ENCODE data around the gene TBC1D8. TPM values are rescaled to one million over a fixed set of nuclear protein-coding genes. Genes with fewer than 3 reads are reported as not detected.

The TBC1D8 gene
- total and polyA plus RNA-seq, 7 donors = 8.7 to 163 (median 50.4) TPM

DNA sequence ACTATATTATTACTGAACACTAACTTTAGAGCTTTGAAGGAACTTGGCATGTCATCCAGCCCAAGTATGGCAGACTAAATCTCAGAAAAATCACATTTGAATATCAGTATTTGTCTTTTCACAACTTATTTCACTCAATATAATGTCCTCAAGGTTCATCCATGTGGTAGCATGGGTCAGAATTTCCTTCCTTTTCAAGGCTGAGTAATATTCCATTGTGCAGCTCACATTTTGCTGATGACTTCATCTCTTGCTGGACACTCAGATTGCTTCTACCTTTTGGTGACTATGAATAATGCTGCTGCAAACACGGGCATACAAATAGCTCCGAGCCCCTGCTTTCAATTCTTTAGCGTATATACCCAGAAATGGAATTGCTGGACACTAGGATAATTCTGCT is 102.4 kb downstream of the TBC1D8 start:
- Histone ChIP-seq H3K9me3 (no peaks in the 10 kb centered on the region), H3K36me3 (ENCODE audit: insufficient read depth in 1 of 2, low read depth in 1 of 2) (peaks cover 2 to 46% of the 10 kb centered on the region in 2 donors), H3K27me3 (ENCODE audit: insufficient read depth in 3 of 3, low read length in 2 of 3) (no peaks in the 10 kb centered on the region), H3K27ac (no peak overlapping the region), H3K4me3 (no peak overlapping the region), H3K4me1 (peaks cover 10% of the 10 kb centered on the region)
- 66 to 86% (median 85%) methylated on average over 3 of the region's 3 CpGs for WGBS, 3 donors
- ATAC-seq (no peak), DNase-seq (no peak)
- intact Hi-C loops (cut with DNase I) = no loop called here
- TF ChIP-seq CTCF (IDR thresholded peaks at IDR 0.05) = no peak

DNA sequence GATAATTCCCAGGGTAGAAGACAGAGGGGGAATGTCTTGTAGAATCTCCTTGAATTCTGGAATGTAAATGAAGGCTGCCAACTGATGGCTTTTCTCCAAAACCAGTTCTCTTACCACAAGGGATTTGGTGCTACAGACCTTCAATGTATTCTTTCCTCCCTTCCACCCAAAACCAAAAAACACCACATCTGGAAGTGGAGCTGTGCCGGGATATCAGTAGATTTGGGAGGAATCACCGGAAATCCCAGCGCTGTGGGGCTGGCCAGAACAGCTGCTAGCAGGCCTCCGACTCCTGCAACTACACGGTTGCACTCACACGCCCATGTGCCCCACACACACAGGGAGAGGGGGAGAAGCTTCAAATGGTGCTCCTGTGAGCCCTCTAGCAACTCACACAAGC is 103.4 kb downstream of the TBC1D8 start:
- WGBS, 3 donors = 42 to 63% (median 51%) methylated on average over 6 of the region's 6 CpGs
- no peak for DNase-seq
- ATAC-seq = peak in 1 of 4 donors; percentile 17
- Histone ChIP-seq H3K27me3 (ENCODE audit: insufficient read depth in 3 of 3, low read length in 2 of 3) (no peaks in the 10 kb centered on the region), H3K36me3 (ENCODE audit: insufficient read depth in 1 of 2, low read depth in 1 of 2) (peaks cover 2 to 36% of the 10 kb centered on the region in 2 donors), H3K27ac (peak overlapping the region; percentile 60), H3K4me3 (no peak overlapping the region), H3K4me1 (peaks cover 10% of the 10 kb centered on the region), H3K9me3 (no peaks in the 10 kb centered on the region)
- TF ChIP-seq CTCF (IDR thresholded peaks at IDR 0.05) = no peak
- intact Hi-C loops (cut with DNase I) = no loop called here

- Histone ChIP-seq H3K4me3 (no peak overlapping the region), H3K27me3 (ENCODE audit: insufficient read depth in 3 of 3, low read length in 2 of 3) (no peaks in the 10 kb centered on the region), H3K9me3 (no peaks in the 10 kb centered on the region), H3K4me1 (peaks cover 10% of the 10 kb centered on the region), H3K36me3 (ENCODE audit: insufficient read depth in 1 of 2, low read depth in 1 of 2) (peaks cover 2 to 36% of the 10 kb centered on the region in 2 donors), H3K27ac (peak overlapping the region; percentile 60)
- intact Hi-C loops (cut with DNase I) = no loop called here
- DNase-seq (no peak), ATAC-seq (peak; percentile 46 to 66 (median 56))
- no peak for TF ChIP-seq CTCF (IDR thresholded peaks at IDR 0.05)
- WGBS, 3 donors = 52 to 73% (median 72%) methylated on average over 12 of the region's 12 CpGs
Measured at GRCh38 chr2:101047075-101047766, 104.0 kb downstream of the TBC1D8 start.

DNA sequence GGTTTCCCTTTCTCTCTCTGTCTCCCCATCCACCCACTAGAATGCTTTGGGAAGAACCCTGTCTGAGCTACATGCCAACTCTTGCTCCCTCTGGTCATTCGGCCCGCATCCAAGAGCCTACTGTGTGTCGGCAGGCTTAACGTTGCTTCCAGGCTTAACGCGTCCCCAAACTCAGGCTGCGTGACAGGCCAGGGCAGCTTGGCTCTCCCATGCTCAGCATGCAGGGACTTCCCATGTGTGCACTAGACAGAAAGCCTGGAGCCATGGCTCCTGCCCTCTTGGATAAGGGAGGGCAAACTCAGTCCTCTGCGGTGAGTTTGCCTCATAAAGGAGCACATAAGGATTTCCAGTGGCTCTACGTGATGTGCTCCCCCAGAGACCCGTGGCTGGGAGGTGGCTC is 105.9 kb downstream of the TBC1D8 start:
- intact Hi-C loops (cut with DNase I) = no loop called here
- ATAC-seq = peak in 1 of 4 donors; percentile 6
- Histone ChIP-seq H3K4me1 (peaks cover 10% of the 10 kb centered on the region), H3K9me3 (no peaks in the 10 kb centered on the region), H3K27me3 (ENCODE audit: insufficient read depth in 3 of 3, low read length in 2 of 3) (no peaks in the 10 kb centered on the region), H3K4me3 (no peak overlapping the region), H3K27ac (no peak overlapping the region), H3K36me3 (ENCODE audit: insufficient read depth in 1 of 2, low read depth in 1 of 2) (peaks cover 2 to 31% of the 10 kb centered on the region in 2 donors)
- TF ChIP-seq CTCF (IDR thresholded peaks at IDR 0.05) = no peak
- WGBS, 3 donors = 87 to 96% (median 88%) methylated on average over 10 of the region's 10 CpGs
- DNase-seq = no peak

DNA sequence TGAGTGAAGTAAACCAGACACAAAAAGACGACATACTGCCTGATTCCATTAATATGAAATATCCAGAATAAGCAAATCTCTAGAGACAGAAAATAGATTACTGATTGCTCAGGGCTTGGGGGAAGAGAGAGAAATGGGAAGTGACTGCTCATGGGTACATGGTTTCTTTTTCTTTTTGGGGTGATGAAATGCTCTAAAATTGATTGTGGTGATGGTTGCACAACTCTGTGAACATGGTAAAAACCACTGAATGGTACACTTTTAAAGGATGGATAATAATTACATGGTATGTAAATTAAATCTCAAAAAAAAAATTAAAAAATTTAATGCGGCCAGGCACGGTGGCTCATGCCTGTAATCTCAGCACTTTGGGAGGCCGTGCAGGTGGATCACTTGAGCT is 109.8 kb downstream of the TBC1D8 start:
- H3K4me1 ChIP-seq = no peaks in the 10 kb centered on the region
- H3K36me3 ChIP-seq (ENCODE audit: insufficient read depth in 1 of 2, low read depth in 1 of 2) = peaks cover 4 to 47% of the 10 kb centered on the region in 2 donors
- H3K27ac ChIP-seq = no peak overlapping the region
- ATAC-seq (no peak), DNase-seq (no peak)
- intact Hi-C loops (cut with DNase I) = no loop called here
- no peak for TF ChIP-seq CTCF (IDR thresholded peaks at IDR 0.05)
- no peak overlapping the region for H3K4me3 ChIP-seq
- H3K27me3 ChIP-seq (ENCODE audit: insufficient read depth in 3 of 3, low read length in 2 of 3) = no peaks in the 10 kb centered on the region
- 86 to 94% (median 90%) methylated on average over 4 of the region's 4 CpGs for WGBS, 3 donors
- no peaks in the 10 kb centered on the region for H3K9me3 ChIP-seq

All from psoas muscle (tissue), 8 donors.